ENCODE data around the gene DCDC2C.

DNA sequence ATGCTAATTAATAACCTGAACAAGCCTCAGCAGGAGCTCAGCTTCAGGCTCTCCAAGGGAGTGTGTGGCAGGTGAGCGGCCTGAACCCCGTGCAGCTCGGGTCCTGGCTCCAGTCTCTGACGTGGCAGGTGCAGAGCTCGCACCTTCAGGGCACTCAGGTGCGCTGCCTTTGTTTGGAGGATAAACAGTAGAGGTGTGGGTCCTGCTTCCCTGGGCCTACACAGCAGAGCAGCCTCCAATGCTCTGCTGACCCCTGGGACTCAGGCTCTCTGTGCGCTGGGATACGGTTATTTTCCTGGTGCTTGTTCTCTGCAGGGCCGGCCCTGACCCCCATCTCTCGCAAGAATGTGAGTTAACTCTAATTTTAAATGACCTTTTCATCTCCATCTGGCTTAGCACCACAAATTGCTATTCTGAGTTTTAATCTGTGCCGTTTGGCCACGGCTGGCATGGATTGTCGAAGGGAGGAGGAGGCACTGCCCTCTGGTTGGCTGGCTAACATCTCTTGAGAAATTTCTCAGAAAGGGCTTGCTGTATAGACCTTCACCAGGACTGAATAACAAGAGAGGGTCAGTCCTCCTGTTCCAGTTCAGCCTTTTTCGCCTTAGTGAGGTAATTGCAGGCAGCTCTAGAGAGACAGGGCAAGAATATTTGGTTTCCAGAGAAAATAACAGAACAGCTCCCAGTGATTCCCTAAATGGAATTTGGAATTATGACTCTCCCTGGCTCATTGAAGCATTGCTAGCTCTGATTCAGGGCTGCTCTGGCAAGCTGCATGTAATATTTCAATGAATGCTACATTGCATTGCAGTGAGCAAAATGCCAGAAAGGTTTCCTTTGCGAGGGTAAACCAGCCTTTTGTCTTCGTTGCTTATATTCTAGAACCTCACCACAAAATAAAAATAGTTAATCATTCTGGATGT, 161.8 kb downstream of the DCDC2C start:
- TF ChIP-seq TAF1 (IDR thresholded peaks at IDR 0.05; ENCODE audit: low read depth) (no peak), RAD21 (IDR thresholded peaks at IDR 0.05; ENCODE audit: low read depth) (no peak)

All from Ishikawa (cell line).